GM21423 (cell line): ENCODE measurements around the gene VEGFA.

Experiments used
- ATAC-seq: cut with Tn5 transposase; IDR thresholded peaks from one replicate; pipeline ENCODE4 v1.9.1; 2021; ENCODE audit warnings: mild to moderate bottlenecking, moderate library complexity; ENCODE audit not compliant: unreplicated experiment

VEGFA gene

GRCh38 chr6:43800746-43801494 lies 30.9 kb downstream of the VEGFA start:
- no peak for ATAC-seq

- ATAC-seq, result no peak
These were observed 31.6 kb downstream of the VEGFA start for GRCh38 chr6:43801495-43802181.

- ATAC-seq, result no peak
These were observed 33.2 kb downstream of the VEGFA start for GRCh38 chr6:43803055-43803782.

- ATAC-seq, result no peak
These were observed 34.0 kb downstream of the VEGFA start for GRCh38 chr6:43803783-43804549.

GRCh38 chr6:43804550-43805223 lies 34.7 kb downstream of the VEGFA start:
- ATAC-seq, result no peak

GRCh38 chr6:43805699-43806042 lies 35.7 kb downstream of the VEGFA start:
- ATAC-seq, result no peak

GRCh38 chr6:43806043-43806757 lies 36.2 kb downstream of the VEGFA start:
- ATAC-seq, result no peak

- no peak for ATAC-seq
These were observed 36.8 kb downstream of the VEGFA start for GRCh38 chr6:43806758-43807227.

- no peak for ATAC-seq
These were observed 37.4 kb downstream of the VEGFA start for GRCh38 chr6:43807228-43808061.

- ATAC-seq, result no peak
These were observed 38.4 kb downstream of the VEGFA start for GRCh38 chr6:43808412-43808811.

- ATAC-seq, result no peak
These were observed 39.6 kb downstream of the VEGFA start for GRCh38 chr6:43809417-43810305.

- no peak for ATAC-seq
These were observed 41.1 kb downstream of the VEGFA start for GRCh38 chr6:43810965-43811732.

- ATAC-seq, result no peak
These were observed 41.7 kb downstream of the VEGFA start for GRCh38 chr6:43811733-43812099.

GRCh38 chr6:43812850-43813578 lies 43.0 kb downstream of the VEGFA start:
- ATAC-seq, result no peak

- ATAC-seq, result no peak
These were observed 44.1 kb downstream of the VEGFA start for GRCh38 chr6:43814111-43814510.

- no peak for ATAC-seq
These were observed 44.9 kb downstream of the VEGFA start for GRCh38 chr6:43814865-43815264.

- ATAC-seq, result no peak
These were observed 47.2 kb downstream of the VEGFA start for GRCh38 chr6:43817192-43817591.
